Activated T-helper 17 cell treated with anti-CD3 and anti-CD28 coated beads, Interleukin-2, amount 50 U/mL, for 72 hours (primary cell): Measurements from ENCODE around the gene ACO1. TPM values are rescaled to one million over a fixed set of nuclear protein-coding genes. Genes with fewer than 3 reads are reported as not detected.

Experiments used
- total RNA-seq, 2 donors: library from RNA; stranded (reverse); gene quantifications; one replicate each; pipeline ENCODE4 v1.2.3, GENCODE V29; 2022

Gene ACO1
- total RNA-seq, 2 donors from 2014 or later: 9.4 to 11.8 TPM

Other genes with a start within 250 kb of the ACO1 start
- 1 to 10 TPM; 4.8 to 6.8 TPM for gene RIGI, start 141.6 kb downstream of the ACO1 start, total RNA-seq
- gene SMIM27, start 167.7 kb downstream of the ACO1 start, total RNA-seq: 10 to 100 TPM; 10.5 to 11.8 TPM
- 10 to 100 TPM; 12.9 to 16.4 TPM for gene TOPORS, start 167.9 kb downstream of the ACO1 start, total RNA-seq
- 10 to 100 TPM; 39.7 to 50.5 TPM for gene NDUFB6, start 188.5 kb downstream of the ACO1 start, total RNA-seq